ENCODE data around the gene CBFB. TPM values are rescaled to one million over a fixed set of nuclear protein-coding genes. Genes with fewer than 3 reads are reported as not detected.

The CBFB gene
- total and polyA plus RNA-seq, 2 experiments from 2014 or later: 26.1 to 26.9 TPM

DNA sequence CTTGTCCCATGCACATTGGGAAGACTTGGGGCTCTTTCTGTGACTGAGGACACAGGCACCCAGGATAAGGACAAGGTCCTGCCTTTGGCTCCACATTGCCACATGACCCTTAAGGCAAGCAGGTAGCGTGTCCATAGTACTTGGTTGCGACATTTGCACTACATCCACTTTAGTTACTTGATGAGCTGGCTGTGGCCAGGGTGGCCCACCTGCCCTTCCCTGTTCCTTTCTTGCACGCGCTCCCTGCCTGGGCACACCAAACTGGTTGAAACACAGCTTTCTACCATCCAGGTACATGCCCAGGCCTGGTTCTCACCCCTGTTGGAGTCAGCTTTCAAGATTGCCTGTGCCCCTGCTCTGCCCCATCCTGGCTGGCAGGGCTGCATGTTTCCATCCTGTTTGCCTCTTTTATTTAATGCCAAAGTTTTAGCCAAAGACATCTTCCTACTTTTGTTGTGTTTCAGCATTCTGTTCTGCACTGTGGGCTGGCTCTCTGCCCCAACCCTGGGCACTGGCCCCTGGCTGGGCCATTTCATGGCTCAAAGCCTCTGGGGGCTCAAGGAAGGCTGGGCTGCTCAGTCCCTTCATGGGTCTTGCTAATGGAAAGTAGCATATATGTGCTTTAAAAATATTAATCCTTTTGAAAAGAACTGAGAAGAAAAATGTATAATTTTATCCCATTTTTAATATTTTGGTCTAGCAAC, 118.6 kb downstream of the CBFB start:
- H3K27ac ChIP-seq (ENCODE audit: low read depth): no peak overlapping the region
- no peaks in the 10 kb centered on the region for H3K36me3 ChIP-seq (ENCODE audit: insufficient read depth)
- TF ChIP-seq ZNF331 (CRISPR knock-in tag; IDR thresholded peaks at IDR 0.05; ENCODE audit: low read depth): no peak
- no peak for TF ChIP-seq NANOG (IDR thresholded peaks at IDR 0.05; ENCODE audit: borderline replicate concordance)
- TF ChIP-seq, protein P1, sequence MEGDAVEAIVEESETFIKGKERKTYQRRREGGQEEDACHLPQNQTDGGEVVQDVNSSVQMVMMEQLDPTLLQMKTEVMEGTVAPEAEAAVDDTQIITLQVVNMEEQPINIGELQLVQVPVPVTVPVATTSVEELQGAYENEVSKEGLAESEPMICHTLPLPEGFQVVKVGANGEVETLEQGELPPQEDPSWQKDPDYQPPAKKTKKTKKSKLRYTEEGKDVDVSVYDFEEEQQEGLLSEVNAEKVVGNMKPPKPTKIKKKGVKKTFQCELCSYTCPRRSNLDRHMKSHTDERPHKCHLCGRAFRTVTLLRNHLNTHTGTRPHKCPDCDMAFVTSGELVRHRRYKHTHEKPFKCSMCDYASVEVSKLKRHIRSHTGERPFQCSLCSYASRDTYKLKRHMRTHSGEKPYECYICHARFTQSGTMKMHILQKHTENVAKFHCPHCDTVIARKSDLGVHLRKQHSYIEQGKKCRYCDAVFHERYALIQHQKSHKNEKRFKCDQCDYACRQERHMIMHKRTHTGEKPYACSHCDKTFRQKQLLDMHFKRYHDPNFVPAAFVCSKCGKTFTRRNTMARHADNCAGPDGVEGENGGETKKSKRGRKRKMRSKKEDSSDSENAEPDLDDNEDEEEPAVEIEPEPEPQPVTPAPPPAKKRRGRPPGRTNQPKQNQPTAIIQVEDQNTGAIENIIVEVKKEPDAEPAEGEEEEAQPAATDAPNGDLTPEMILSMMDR (conservative IDR thresholded peaks at IDR 0.05; ENCODE audit: low read depth in 2 of 2): no peak
- TF ChIP-seq, protein P2, sequence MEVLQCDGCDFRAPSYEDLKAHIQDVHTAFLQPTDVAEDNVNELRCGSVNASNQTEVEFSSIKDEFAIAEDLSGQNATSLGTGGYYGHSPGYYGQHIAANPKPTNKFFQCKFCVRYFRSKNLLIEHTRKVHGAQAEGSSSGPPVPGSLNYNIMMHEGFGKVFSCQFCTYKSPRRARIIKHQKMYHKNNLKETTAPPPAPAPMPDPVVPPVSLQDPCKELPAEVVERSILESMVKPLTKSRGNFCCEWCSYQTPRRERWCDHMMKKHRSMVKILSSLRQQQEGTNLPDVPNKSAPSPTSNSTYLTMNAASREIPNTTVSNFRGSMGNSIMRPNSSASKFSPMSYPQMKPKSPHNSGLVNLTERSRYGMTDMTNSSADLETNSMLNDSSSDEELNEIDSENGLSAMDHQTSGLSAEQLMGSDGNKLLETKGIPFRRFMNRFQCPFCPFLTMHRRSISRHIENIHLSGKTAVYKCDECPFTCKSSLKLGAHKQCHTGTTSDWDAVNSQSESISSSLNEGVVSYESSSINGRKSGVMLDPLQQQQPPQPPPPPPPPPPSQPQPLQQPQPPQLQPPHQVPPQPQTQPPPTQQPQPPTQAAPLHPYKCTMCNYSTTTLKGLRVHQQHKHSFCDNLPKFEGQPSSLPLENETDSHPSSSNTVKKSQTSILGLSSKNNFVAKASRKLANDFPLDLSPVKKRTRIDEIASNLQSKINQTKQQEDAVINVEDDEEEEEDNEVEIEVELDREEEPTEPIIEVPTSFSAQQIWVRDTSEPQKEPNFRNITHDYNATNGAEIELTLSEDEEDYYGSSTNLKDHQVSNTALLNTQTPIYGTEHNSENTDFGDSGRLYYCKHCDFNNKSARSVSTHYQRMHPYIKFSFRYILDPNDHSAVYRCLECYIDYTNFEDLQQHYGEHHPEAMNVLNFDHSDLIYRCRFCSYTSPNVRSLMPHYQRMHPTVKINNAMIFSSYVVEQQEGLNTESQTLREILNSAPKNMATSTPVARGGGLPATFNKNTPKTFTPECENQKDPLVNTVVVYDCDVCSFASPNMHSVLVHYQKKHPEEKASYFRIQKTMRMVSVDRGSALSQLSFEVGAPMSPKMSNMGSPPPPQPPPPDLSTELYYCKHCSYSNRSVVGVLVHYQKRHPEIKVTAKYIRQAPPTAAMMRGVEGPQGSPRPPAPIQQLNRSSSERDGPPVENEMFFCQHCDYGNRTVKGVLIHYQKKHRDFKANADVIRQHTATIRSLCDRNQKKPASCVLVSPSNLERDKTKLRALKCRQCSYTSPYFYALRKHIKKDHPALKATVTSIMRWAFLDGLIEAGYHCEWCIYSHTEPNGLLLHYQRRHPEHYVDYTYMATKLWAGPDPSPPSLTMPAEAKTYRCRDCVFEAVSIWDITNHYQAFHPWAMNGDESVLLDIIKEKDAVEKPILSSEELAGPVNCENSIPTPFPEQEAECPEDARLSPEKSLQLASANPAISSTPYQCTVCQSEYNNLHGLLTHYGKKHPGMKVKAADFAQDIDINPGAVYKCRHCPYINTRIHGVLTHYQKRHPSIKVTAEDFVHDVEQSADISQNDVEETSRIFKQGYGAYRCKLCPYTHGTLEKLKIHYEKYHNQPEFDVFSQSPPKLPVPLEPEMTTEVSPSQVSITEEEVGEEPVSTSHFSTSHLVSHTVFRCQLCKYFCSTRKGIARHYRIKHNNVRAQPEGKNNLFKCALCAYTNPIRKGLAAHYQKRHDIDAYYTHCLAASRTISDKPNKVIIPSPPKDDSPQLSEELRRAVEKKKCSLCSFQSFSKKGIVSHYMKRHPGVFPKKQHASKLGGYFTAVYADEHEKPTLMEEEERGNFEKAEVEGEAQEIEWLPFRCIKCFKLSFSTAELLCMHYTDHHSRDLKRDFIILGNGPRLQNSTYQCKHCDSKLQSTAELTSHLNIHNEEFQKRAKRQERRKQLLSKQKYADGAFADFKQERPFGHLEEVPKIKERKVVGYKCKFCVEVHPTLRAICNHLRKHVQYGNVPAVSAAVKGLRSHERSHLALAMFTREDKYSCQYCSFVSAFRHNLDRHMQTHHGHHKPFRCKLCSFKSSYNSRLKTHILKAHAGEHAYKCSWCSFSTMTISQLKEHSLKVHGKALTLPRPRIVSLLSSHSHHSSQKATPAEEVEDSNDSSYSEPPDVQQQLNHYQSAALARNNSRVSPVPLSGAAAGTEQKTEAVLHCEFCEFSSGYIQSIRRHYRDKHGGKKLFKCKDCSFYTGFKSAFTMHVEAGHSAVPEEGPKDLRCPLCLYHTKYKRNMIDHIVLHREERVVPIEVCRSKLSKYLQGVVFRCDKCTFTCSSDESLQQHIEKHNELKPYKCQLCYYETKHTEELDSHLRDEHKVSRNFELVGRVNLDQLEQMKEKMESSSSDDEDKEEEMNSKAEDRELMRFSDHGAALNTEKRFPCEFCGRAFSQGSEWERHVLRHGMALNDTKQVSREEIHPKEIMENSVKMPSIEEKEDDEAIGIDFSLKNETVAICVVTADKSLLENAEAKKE (CRISPR knock-in tag; IDR thresholded peaks at IDR 0.05): no peak
- no peak for TF ChIP-seq POLR2AphosphoS5 (IDR thresholded peaks at IDR 0.05; ENCODE audit: low read depth)
- no peak for TF ChIP-seq EZH2 (IDR thresholded peaks at IDR 0.05; ENCODE audit: low read depth, unreplicated experiment)
- TF ChIP-seq ZNF114 (CRISPR knock-in tag; IDR thresholded peaks at IDR 0.05): no peak
- TF ChIP-seq, protein P3, sequence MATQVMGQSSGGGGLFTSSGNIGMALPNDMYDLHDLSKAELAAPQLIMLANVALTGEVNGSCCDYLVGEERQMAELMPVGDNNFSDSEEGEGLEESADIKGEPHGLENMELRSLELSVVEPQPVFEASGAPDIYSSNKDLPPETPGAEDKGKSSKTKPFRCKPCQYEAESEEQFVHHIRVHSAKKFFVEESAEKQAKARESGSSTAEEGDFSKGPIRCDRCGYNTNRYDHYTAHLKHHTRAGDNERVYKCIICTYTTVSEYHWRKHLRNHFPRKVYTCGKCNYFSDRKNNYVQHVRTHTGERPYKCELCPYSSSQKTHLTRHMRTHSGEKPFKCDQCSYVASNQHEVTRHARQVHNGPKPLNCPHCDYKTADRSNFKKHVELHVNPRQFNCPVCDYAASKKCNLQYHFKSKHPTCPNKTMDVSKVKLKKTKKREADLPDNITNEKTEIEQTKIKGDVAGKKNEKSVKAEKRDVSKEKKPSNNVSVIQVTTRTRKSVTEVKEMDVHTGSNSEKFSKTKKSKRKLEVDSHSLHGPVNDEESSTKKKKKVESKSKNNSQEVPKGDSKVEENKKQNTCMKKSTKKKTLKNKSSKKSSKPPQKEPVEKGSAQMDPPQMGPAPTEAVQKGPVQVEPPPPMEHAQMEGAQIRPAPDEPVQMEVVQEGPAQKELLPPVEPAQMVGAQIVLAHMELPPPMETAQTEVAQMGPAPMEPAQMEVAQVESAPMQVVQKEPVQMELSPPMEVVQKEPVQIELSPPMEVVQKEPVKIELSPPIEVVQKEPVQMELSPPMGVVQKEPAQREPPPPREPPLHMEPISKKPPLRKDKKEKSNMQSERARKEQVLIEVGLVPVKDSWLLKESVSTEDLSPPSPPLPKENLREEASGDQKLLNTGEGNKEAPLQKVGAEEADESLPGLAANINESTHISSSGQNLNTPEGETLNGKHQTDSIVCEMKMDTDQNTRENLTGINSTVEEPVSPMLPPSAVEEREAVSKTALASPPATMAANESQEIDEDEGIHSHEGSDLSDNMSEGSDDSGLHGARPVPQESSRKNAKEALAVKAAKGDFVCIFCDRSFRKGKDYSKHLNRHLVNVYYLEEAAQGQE (IDR thresholded peaks at IDR 0.05; ENCODE audit: unreplicated experiment): no peak
- TF ChIP-seq JUNB (IDR thresholded peaks at IDR 0.05; ENCODE audit: unreplicated experiment): no peak
- TF ChIP-seq, protein P4, sequence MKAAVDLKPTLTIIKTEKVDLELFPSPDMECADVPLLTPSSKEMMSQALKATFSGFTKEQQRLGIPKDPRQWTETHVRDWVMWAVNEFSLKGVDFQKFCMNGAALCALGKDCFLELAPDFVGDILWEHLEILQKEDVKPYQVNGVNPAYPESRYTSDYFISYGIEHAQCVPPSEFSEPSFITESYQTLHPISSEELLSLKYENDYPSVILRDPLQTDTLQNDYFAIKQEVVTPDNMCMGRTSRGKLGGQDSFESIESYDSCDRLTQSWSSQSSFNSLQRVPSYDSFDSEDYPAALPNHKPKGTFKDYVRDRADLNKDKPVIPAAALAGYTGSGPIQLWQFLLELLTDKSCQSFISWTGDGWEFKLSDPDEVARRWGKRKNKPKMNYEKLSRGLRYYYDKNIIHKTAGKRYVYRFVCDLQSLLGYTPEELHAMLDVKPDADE (IDR thresholded peaks at IDR 0.05): no peak
- TF ChIP-seq CREB1 (CRISPR knock-in tag; IDR thresholded peaks at IDR 0.05; ENCODE audit: low read depth): no peak
- TF ChIP-seq STAT1 (IDR thresholded peaks at IDR 0.05; ENCODE audit: unreplicated experiment): no peak
- no peak for TF ChIP-seq EZH2phosphoT487 (IDR thresholded peaks at IDR 0.05; ENCODE audit: unreplicated experiment)
- DNase-seq (ENCODE audit: low spot score) (no peak), ATAC-seq (no peak)
- peaks cover 10% of the 10 kb centered on the region; the same call in 2 of the 3 replicates for H3K4me1 Mint-ChIP-seq
- H3F3A ChIP-seq (replicated peaks; ENCODE audit: low read depth): 0 out of 2 replicates have a peak, but pooled peaks cover 7% of the 10 kb centered on the region
- H2AFZ ChIP-seq: no peak overlapping the region
- H3K4me1 ChIP-seq (ENCODE audit: insufficient read depth): peaks cover 6% of the 10 kb centered on the region; the same call in 1 of the 2 replicates
- H3K4me2 ChIP-seq: no peak overlapping the region
- peaks cover 34% of the 10 kb centered on the region for H3K36me3 Mint-ChIP-seq (ENCODE audit: low read depth)
- no peaks in the 10 kb centered on the region; the same call in 1 of the 2 replicates for H4K20me1 ChIP-seq (replicated peaks; ENCODE audit: insufficient read depth)
- H3K4me3 Mint-ChIP-seq: no peak overlapping the region
- no peak overlapping the region for H3K4me3 ChIP-seq
- H3K27me3 Mint-ChIP-seq (ENCODE audit: insufficient read depth, low read depth, poor library complexity): peaks cover 26% of the 10 kb centered on the region
- H3K9me2 ChIP-seq (ENCODE audit: insufficient read depth): no peaks in the 10 kb centered on the region
- H3K79me2 ChIP-seq (replicated peaks; ENCODE audit: insufficient read depth): no peaks in the 10 kb centered on the region
- H3K27me3 ChIP-seq (ENCODE audit: insufficient read depth): peaks cover 46% of the 10 kb centered on the region
- H3K9me3 Mint-ChIP-seq: no peaks in the 10 kb centered on the region
- no peak overlapping the region for H3K27ac Mint-ChIP-seq

Measured in GM23338 (cell line).